Fibroblast of mammary gland (primary cell): ENCODE data around the gene TMEM87B.

ENCODE experiments used
- DNase-seq: peaks from one replicate; pipeline ENCODE4 v3.0.0-alpha.2; 2010; ENCODE audit warnings: low read depth
- H3K4me3 ChIP-seq: 2 replicates; pipeline ENCODE4 v1.5.1; 2011; ENCODE audit warnings: low read depth, mild to moderate bottlenecking, low read length, moderate library complexity; ENCODE audit not compliant: control insufficient read depth
- TF ChIP-seq, protein P1 (sequence below): conservative IDR thresholded peaks from 2 replicates; pipeline ENCODE4 v1.5.1; 2011; ENCODE audit warnings: low read depth, low read length, inconsistent platforms; ENCODE audit not compliant: control insufficient read depth, insufficient read depth

Gene TMEM87B

DNA sequence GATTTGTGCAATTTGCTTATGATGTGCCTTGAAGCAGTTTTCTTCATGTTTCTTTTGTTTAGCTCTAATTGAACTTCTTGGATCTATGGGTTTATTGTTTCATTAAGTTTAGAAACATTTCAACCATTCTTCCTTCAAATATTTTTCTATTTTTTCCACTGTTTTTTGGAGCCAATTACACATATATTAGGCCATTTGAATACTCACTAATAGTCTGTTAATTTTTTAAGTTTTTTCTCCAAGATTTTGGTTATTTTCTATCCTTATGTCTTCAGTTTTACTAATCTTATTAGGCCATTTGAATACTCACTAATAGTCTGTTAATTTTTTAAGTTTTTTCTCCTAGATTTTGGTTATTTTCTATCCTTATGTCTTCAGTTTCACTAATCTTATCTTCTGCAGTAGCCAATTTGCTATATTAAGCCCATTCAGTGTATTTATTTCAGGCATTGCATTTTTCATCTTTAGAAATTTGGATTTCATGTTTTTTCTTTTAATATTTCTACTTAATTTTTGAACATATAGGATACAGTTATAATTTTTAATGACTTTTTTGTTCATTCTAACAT is 9.5 kb upstream of the TMEM87B start:
- TF ChIP-seq, protein P1, sequence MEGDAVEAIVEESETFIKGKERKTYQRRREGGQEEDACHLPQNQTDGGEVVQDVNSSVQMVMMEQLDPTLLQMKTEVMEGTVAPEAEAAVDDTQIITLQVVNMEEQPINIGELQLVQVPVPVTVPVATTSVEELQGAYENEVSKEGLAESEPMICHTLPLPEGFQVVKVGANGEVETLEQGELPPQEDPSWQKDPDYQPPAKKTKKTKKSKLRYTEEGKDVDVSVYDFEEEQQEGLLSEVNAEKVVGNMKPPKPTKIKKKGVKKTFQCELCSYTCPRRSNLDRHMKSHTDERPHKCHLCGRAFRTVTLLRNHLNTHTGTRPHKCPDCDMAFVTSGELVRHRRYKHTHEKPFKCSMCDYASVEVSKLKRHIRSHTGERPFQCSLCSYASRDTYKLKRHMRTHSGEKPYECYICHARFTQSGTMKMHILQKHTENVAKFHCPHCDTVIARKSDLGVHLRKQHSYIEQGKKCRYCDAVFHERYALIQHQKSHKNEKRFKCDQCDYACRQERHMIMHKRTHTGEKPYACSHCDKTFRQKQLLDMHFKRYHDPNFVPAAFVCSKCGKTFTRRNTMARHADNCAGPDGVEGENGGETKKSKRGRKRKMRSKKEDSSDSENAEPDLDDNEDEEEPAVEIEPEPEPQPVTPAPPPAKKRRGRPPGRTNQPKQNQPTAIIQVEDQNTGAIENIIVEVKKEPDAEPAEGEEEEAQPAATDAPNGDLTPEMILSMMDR: no peak
- no peak for DNase-seq
- no peak overlapping the region for H3K4me3 ChIP-seq

DNA sequence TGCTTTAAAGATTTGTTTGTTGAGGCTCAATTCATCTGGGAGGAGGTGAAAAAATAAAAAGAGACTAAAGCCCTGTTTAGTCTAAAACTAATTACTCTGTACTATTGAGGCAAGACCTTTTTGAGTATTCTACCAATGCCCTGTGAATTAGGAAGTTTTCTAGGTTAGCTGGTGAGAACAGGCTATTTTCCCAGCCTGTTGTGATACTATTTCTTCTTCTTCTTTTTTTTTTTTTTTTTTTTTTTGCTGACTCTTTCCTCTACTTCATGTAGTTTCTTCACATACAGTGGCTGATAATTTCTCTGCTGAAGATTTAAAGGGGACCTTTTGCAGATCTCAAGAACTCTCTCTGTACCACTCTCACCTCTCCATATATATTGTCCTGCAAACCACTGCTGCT is 8.8 kb upstream of the TMEM87B start:
- no peak for DNase-seq
- TF ChIP-seq, protein P1: no peak
- H3K4me3 ChIP-seq: no peak overlapping the region

DNA sequence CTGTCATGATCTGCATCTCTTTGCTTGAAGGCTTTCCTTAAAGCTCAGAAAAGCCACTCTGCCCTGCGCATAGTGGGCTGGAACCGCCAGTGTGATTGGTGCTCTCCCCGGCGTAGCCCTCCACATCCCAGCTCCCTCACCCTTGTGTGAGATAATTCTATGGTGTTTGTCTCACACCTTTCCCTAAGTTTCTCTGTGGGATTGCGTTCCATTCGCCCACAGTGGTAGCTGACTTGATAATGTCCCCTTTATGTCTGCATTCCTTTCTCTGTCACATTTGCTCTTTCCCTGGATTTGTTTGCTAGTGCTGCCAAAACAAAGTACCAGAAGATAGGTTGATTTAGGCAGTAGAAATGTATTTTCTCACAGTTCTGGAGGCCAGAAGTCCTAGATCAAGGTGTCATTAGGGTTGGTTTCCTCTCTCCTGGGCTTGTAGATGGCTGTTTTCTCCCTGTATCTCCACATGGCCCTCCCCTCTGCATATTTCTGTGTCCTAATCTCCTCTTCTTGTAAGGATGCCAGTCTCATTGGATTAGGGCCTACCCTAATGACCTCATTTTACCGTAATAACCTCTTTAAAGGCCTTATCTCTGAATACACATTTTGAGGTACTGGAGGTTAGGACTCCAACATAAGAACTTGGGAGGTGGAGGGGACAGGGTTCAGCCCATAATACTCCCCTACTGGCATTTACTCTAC is 7.4 kb upstream of the TMEM87B start:
- no peak overlapping the region for H3K4me3 ChIP-seq
- TF ChIP-seq, protein P1: no peak
- no peak for DNase-seq

DNA sequence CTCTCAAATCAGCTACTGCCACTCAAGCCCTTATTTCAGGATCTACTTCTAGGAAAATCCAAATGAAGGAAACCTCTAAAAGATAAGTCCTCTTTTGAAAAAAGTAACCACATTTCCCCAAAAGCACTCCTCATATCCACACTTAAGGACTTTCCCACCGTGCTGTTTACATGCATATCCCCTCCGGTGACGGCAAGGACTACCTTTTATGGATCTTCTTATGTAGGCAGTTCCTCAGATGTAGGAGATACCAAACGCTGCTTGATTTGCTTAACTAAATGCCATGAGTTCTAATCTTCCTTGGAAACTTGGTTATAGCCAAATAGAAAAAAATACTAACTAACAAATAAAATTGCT is 6.9 kb upstream of the TMEM87B start:
- DNase-seq: no peak
- TF ChIP-seq, protein P1: no peak
- no peak overlapping the region for H3K4me3 ChIP-seq

DNA sequence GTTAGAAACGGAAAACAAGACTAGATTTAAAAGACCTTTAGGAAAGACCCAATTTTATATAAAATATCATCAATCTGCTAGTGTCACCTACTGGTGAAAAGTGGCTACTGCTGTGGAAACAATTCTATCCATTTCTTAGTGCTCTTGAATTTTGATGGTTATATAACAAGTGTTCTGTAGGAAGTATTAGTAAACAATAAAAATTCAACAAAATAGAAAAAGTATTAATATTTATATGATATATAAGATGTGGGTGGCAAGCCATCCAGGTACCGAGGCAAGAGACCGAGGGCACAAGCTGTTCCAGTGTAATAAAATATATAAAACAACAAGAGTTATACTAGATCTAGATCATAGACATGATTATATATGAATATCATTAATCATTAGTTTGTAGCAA is 6.2 kb upstream of the TMEM87B start:
- TF ChIP-seq, protein P1: peak; percentile 95
- no peak overlapping the region for H3K4me3 ChIP-seq

DNA sequence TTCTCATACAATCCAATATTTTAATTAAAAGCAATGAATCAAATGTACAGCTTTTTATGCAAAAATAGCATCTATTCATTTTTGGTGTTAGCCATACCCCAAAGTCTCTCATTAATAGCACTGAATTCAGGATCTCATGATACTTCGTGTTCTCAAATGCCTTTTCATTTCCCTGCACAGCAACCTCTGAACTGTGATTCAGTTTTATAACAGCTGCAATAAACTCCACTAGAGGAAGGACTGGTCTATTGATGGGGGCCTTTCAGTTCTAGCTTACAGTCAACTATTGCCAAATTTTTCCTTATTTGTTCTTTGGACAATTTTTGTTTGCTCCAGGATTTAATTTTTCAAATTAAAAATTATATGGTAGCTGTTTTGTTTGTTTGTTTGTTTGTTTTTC is 4.8 kb upstream of the TMEM87B start:
- no peak overlapping the region for H3K4me3 ChIP-seq
- TF ChIP-seq, protein P1: no peak
- no peak for DNase-seq

More for the DNA sequence above, 6.2 kb upstream of the TMEM87B start:
- peak; percentile 76 for DNase-seq
